Stimulated activated naive CD4-positive, alpha-beta T cell (primary cell): Measurements from ENCODE around the gene ENHO.

Experiments
- DNase-seq, 6 experiments: peaks; one replicate each; lab custom pipeline; 2025; lab: John Stamatoyannopoulos, UW

ENHO gene

GRCh38 chr9:34475097-34475496, 47.7 kb downstream of the ENHO start:
- no peak for DNase-seq
